HK-2 (cell line): Measurements from ENCODE around the gene GIPC3.
"Not testable (repeated sequence)": the region's sequence is repeated elsewhere in the genome, so short reads cannot be mapped to it uniquely, and the experiment has no call there.

Source experiments
- DNase-seq: peaks from one replicate; pipeline ENCODE4 v3.0.0-alpha.2; 2018; ENCODE audit not compliant: unreplicated experiment

Gene GIPC3

GRCh38 chr19:3576696-3577443, 8.4 kb upstream of the GIPC3 start:
- DNase-seq = no peak

- no peak for DNase-seq
These were observed 7.4 kb upstream of the GIPC3 start for GRCh38 chr19:3577723-3578344.

GRCh38 chr19:3578390-3578789, 6.9 kb upstream of the GIPC3 start:
- DNase-seq = no peak

- peak; percentile 49 for DNase-seq
These were observed 4.9 kb upstream of the GIPC3 start for GRCh38 chr19:3580156-3580934.

- not testable (repeated sequence) for DNase-seq
These were observed 3.5 kb upstream of the GIPC3 start for GRCh38 chr19:3581792-3582191.

- not testable (repeated sequence) for DNase-seq
These were observed 1.1 kb upstream of the GIPC3 start for GRCh38 chr19:3584036-3584802.

GRCh38 chr19:3586127-3586626, 899 bp downstream of the GIPC3 start:
- no peak for DNase-seq

- DNase-seq = no peak
These were observed 1.5 kb downstream of the GIPC3 start for GRCh38 chr19:3586707-3587346.

GRCh38 chr19:3589439-3589838, 4.2 kb downstream of the GIPC3 start:
- no peak for DNase-seq

- no peak for DNase-seq
These were observed 4.7 kb downstream of the GIPC3 start for GRCh38 chr19:3589949-3590348.

- DNase-seq = no peak
These were observed 5.8 kb downstream of the GIPC3 start for GRCh38 chr19:3590991-3591659.

GRCh38 chr19:3591876-3592613, 6.8 kb downstream of the GIPC3 start:
- no peak for DNase-seq

GRCh38 chr19:3593156-3593555, 7.9 kb downstream of the GIPC3 start:
- DNase-seq = no peak

GRCh38 chr19:3595521-3596061, 10.3 kb downstream of the GIPC3 start:
- DNase-seq = no peak

GRCh38 chr19:3599776-3600187, 14.5 kb downstream of the GIPC3 start:
- no peak for DNase-seq

- no peak for DNase-seq
These were observed 15.7 kb downstream of the GIPC3 start for GRCh38 chr19:3601021-3601420.

GRCh38 chr19:3603121-3603811, 18.0 kb downstream of the GIPC3 start:
- DNase-seq = peak; percentile 27

GRCh38 chr19:3604227-3604986, 19.1 kb downstream of the GIPC3 start:
- DNase-seq = no peak
